Cortex of kidney (tissue), 1 donor: ENCODE data around the gene JAM3.
"Not testable (repeated sequence)": the region's sequence is repeated elsewhere in the genome, so short reads cannot be mapped to it uniquely, and the experiment has no call there.

Experiments
- DNase-seq: peaks from one replicate; lab custom pipeline; 2025; lab: John Stamatoyannopoulos, UW

JAM3 gene

GRCh38 chr11:134062265-134063123 is 6.4 kb upstream of the JAM3 start:
- no peak for DNase-seq

GRCh38 chr11:134063124-134063495 is 5.8 kb upstream of the JAM3 start:
- DNase-seq: no peak

GRCh38 chr11:134063991-134064747 is 4.7 kb upstream of the JAM3 start:
- DNase-seq: no peak

GRCh38 chr11:134065381-134065780 is 3.5 kb upstream of the JAM3 start:
- no peak for DNase-seq

- DNase-seq: no peak
Measured at GRCh38 chr11:134066943-134067885, 1.7 kb upstream of the JAM3 start.

- no peak for DNase-seq
Measured at GRCh38 chr11:134069426-134070341, 812 bp downstream of the JAM3 start.

- no peak for DNase-seq
Measured at GRCh38 chr11:134070342-134070845, 1.5 kb downstream of the JAM3 start.

- DNase-seq: no peak
Measured at GRCh38 chr11:134071306-134071705, 2.4 kb downstream of the JAM3 start.

- no peak for DNase-seq
Measured at GRCh38 chr11:134071766-134072402, 3.0 kb downstream of the JAM3 start.

GRCh38 chr11:134072844-134073243 is 4.0 kb downstream of the JAM3 start:
- DNase-seq: no peak

GRCh38 chr11:134074346-134074745 is 5.5 kb downstream of the JAM3 start:
- no peak for DNase-seq

GRCh38 chr11:134074766-134075165 is 5.9 kb downstream of the JAM3 start:
- no peak for DNase-seq

GRCh38 chr11:134079317-134079716 is 10.4 kb downstream of the JAM3 start:
- no peak for DNase-seq

GRCh38 chr11:134081258-134081657 is 12.4 kb downstream of the JAM3 start:
- not testable (repeated sequence) for DNase-seq

GRCh38 chr11:134082990-134083389 is 14.1 kb downstream of the JAM3 start:
- no peak for DNase-seq

- no peak for DNase-seq
Measured at GRCh38 chr11:134086376-134086775, 17.5 kb downstream of the JAM3 start.

- not testable (repeated sequence) for DNase-seq
Measured at GRCh38 chr11:134092006-134092405, 23.1 kb downstream of the JAM3 start.

GRCh38 chr11:134097166-134097565 is 28.3 kb downstream of the JAM3 start:
- no peak for DNase-seq

- no peak for DNase-seq
Measured at GRCh38 chr11:134098566-134099184, 29.8 kb downstream of the JAM3 start.

- DNase-seq: no peak
Measured at GRCh38 chr11:134100171-134100570, 31.3 kb downstream of the JAM3 start.
